K562 (cell line): ENCODE results near the gene EFNA2. TPM values are rescaled to one million over a fixed set of nuclear protein-coding genes. Genes with fewer than 3 reads are reported as not detected.

Source experiments
- AFF4 ChIP-seq: sonication (generic); formaldehyde crosslinking; IDR thresholded peaks from 2 replicates; pipeline ENCODE4 v1.8.0; 2023; ENCODE audit warnings: mild to moderate bottlenecking, missing genetic modification reagents
- ATF7 ChIP-seq: fragments of 450-650 bp; IDR thresholded peaks from 2 replicates; pipeline ENCODE4 v1.7.1; 2014; ENCODE audit warnings: mild to moderate bottlenecking, moderate library complexity
- CREM ChIP-seq: IDR thresholded peaks from 2 replicates; pipeline ENCODE4 v1.6.1; 2014; ENCODE audit warnings: antibody characterized with exemption, low read depth
- E2F3 ChIP-seq: fragments of 250-450 bp; sonication (Bioruptor Pico); IDR thresholded peaks from 2 replicates; pipeline ENCODE4 v1.4.0; 2020; ENCODE audit warnings: mild to moderate bottlenecking
- ESRRA ChIP-seq: fragments of 450-650 bp; IDR thresholded peaks from 2 replicates; pipeline ENCODE4 v1.6.1; 2014; ENCODE audit warnings: low read depth, mild to moderate bottlenecking, moderate library complexity, borderline replicate concordance
- ETV5 ChIP-seq: sonication (generic); formaldehyde crosslinking; IDR thresholded peaks from 2 replicates; pipeline ENCODE4 v1.4.0; 2020; ENCODE audit warnings: low read depth, mild to moderate bottlenecking, missing genetic modification reagents
- FOXK1 ChIP-seq: sonication (generic); formaldehyde crosslinking; IDR thresholded peaks from 2 replicates; pipeline ENCODE4 v1.8.0; 2022; ENCODE audit warnings: missing genetic modification reagents, mild to moderate bottlenecking, borderline replicate concordance
- GMEB1 ChIP-seq: fragments of 250-450 bp; sonication (Bioruptor Pico); IDR thresholded peaks from 2 replicates; pipeline ENCODE4 v1.4.0; 2020; ENCODE audit warnings: mild to moderate bottlenecking
- NRF1 ChIP-seq, 2 experiments: fragments of 450-650 bp; IDR thresholded peaks in 1 of 2; conservative IDR thresholded peaks in 1 of 2; 2 replicates each; pipeline ENCODE4 v1.6.1; 2014; ENCODE audit warnings: mild to moderate bottlenecking in 2 of 2
- SIN3B ChIP-seq: fragments of 450-650 bp; IDR thresholded peaks from 2 replicates; pipeline ENCODE4 v1.6.1; 2017; ENCODE audit warnings: low read depth, mild to moderate bottlenecking, moderate library complexity
- TCF7L2 ChIP-seq: fragments of 150-350 bp; IDR thresholded peaks from 2 replicates; pipeline ENCODE4 v1.6.1; 2016; ENCODE audit warnings: low read depth, mild to moderate bottlenecking, low read length, moderate library complexity
- XRCC5 ChIP-seq: fragments of 200-400 bp; formaldehyde crosslinking; IDR thresholded peaks from 2 replicates; pipeline ENCODE4 v1.6.1; 2017; ENCODE audit warnings: low read depth, mild to moderate bottlenecking, low read length
- ZBTB40 ChIP-seq, 2 experiments: fragments of 450-650 bp in 1 of 2; sonication (generic) in 1 of 2; formaldehyde crosslinking in 1 of 2; IDR thresholded peaks; 2 replicates each; pipeline versions ENCODE4 v1.7.1 to v1.9.0; 2016 to 2022; ENCODE audit warnings: inconsistent platforms in 1 of 2, mild to moderate bottlenecking in 1 of 2, missing genetic modification reagents in 1 of 2
- polyA plus RNA-seq, 8 experiments: library from polyadenylated mRNA; depleted of rRNA in 4 of 8; stranded (reverse) in 5 of 8; unstranded in 3 of 8; fragments of >200 nt; fragmentation: Nextera tagmentation in 2 of 8; fragmentation: Illumina TruSeq in 1 of 8; extraction: Ambion mirVana in 2 of 8; extraction: Trizol in 1 of 8; gene quantifications; 2 replicates each; pipeline versions ENCODE4 v1.2.1 to v1.2.3, GENCODE V29; 2011 to 2014; ENCODE audit warnings: inconsistent platforms in 1 of 8, missing spikeins in 1 of 8
- total RNA-seq, 7 experiments: library from RNA; depleted of rRNA in 6 of 7; stranded (reverse); fragments of >200 nt in 6 of 7; fragmentation: Illumina TruSeq in 2 of 7; extraction: Trizol in 2 of 7; gene quantifications; 2 replicates each; pipeline versions ENCODE4 v1.2.1 to v1.2.3, GENCODE V29; 2011 to 2021; ENCODE audit warnings: low replicate concordance in 1 of 7

EFNA2 gene
- total and polyA plus RNA-seq, 9 of the 15 experiments (the other 6 are each of a cell fraction or from before 2014, with no cell fraction given) = 0.11 to 0.44 (median 0.15) TPM; not detected in 6

GRCh38 chr19:1266916-1267476 lies 18.7 kb upstream of the EFNA2 start (continued):
- TF ChIP-seq FOXK1 (CRISPR knock-in tag) = no peak
- no peak for TF ChIP-seq AFF4 (CRISPR knock-in tag)
- peak; percentile 71; the same call in 1 of the 2 replicates for TF ChIP-seq SIN3B
- peak; percentile 42 for TF ChIP-seq ESRRA
- TF ChIP-seq XRCC5 = 0 out of 2 replicates have a peak, but pooled peaks have one; percentile 62
- TF ChIP-seq ZBTB40 (IDR thresholded peaks at IDR 0.05) = no peak
- TF ChIP-seq ZBTB40 (CRISPR knock-in tag; IDR thresholded peaks at IDR 0.05) = no peak
- TF ChIP-seq TCF7L2 = no peak
- peak; percentile 61; the same call in 1 of the 2 replicates for TF ChIP-seq CREM
- peak; percentile 63 for TF ChIP-seq GMEB1
- TF ChIP-seq ATF7 = 0 out of 2 replicates have a peak, but pooled peaks have one; percentile 27
- 0 out of 2 replicates have a peak, but pooled peaks have one; percentile 33 for TF ChIP-seq E2F3 (CRISPR knock-in tag)
- TF ChIP-seq NRF1 (conservative IDR thresholded peaks at IDR 0.05 in 1 of 2, IDR thresholded peaks at IDR 0.05 in 1 of 2) = peak; percentile 68 to 79
- no peak for TF ChIP-seq ETV5
